ENCODE results near the gene CDH4.

- TF ChIP-seq CTCF (IDR thresholded peaks at IDR 0.05; ENCODE audit: extremely low read depth in 1 of 2, insufficient read depth in 1 of 2, low read depth in 1 of 2, low read length in 2 of 2) (no peak), POLR2AphosphoS5 (IDR thresholded peaks at IDR 0.05; ENCODE audit: insufficient read depth, low read depth, low read length) (no peak), MYC (IDR thresholded peaks at IDR 0.05; ENCODE audit: low read depth, low read length) (no peak), EZH2 (IDR thresholded peaks at IDR 0.05; ENCODE audit: borderline replicate concordance, low read depth, low read length, severe bottlenecking) (no peak), MAX (IDR thresholded peaks at IDR 0.05; ENCODE audit: insufficient read depth, insufficient read length) (no peak), POLR2A (IDR thresholded peaks at IDR 0.05; ENCODE audit: low read depth, low read length) (no peak), JUN (IDR thresholded peaks at IDR 0.05; ENCODE audit: borderline replicate concordance, insufficient read depth, insufficient read length, low read depth) (no peak)
These were observed 598.4 kb downstream of the CDH4 start for GRCh38 chr20:61850457-61850856.

Data from endothelial cell of umbilical vein (primary cell).